ENCODE measurements around the gene FCN3. TPM values are rescaled to one million over a fixed set of nuclear protein-coding genes. Genes with fewer than 3 reads are reported as not detected.

Gene FCN3
- polyA plus RNA-seq, 5 donors, result 13.8 to 18.8 (median 17.4) TPM

- DNase-seq, result no peak
These were observed 6.4 kb upstream of the FCN3 start for GRCh38 chr1:27380766-27381733.

DNA sequence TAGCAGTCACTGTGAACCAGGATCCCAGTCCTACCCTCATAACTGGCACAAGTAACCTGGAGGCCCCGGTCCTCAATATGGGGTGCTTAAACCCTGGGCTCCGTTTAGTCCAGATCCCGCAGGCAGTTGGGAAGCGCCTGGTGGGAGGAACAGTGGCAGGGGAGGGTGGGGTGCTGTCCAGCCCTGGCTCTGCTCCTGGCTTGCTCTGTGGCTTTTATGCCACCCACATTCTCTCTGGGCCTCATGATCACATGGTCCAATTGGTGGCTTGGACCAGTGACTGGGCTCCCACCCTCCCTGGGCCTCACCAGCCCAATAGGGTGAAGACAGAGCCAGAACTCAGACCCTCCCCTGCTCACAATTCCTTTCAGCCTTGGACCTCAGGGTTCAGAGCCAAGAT, 5.6 kb upstream of the FCN3 start:
- DNase-seq, result no peak

DNA sequence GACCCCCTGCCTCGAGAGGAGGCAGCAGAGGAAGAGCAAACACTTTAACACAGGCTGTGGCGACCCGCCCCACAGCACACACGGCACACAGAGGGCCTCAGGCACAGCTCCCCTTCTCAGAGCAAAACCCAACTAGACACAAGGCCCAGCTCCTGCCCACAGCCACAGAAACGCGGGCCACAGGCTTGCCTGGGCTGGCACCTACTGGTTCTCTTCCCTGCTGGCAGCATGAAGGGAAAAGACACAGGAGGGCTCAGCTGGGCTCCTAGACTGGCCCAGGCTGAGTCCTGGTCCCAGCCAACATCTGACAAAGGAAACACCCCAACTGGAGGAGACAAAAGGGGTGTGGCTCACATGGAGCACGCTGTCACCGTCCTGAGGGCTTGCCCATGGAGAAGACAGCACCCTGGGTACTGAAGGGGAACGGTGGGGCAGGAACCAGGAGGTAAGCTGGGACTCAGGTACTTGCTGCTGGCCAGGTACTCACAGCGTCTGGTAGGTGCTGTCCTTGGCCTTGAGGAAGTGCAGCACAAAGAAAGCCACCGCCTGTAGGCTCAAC, 5.0 kb upstream of the FCN3 start:
- no peak for DNase-seq

DNA sequence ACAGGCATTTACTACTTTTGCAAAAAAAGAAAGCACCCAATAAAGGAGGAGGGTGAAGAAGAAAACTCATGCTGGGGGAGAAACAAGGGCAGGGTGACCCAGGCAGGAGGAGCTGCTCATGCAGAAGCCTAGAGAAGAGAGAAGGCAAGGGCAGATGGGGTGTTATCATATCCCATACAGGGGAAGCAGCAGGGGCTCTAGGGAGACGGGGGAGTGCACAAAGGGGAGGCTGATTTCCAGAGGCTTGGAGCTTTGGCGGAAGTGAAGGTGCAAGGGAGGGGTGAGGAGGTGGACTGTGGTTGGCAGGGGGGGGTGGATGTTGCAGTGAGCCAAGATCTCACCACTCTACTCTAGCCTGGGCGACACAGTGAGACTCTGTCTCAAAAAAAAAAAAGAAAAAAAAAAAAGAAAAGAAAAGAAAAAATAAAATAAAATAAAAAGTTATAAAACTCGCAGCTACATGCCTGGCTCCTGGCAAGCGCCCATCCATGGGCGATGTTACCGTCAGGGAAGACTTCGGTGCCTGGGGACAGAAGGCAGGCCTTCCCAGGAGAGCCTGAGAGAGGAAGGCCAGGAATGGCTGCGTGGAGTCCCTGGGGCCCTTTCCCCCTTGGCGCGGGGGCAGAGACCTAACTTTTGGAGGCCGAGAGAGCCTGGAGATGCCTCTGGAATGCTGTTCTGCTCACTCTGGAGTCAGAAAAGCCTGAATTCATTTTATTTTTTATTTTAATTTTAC, 3.3 kb upstream of the FCN3 start:
- no peak for DNase-seq

DNA sequence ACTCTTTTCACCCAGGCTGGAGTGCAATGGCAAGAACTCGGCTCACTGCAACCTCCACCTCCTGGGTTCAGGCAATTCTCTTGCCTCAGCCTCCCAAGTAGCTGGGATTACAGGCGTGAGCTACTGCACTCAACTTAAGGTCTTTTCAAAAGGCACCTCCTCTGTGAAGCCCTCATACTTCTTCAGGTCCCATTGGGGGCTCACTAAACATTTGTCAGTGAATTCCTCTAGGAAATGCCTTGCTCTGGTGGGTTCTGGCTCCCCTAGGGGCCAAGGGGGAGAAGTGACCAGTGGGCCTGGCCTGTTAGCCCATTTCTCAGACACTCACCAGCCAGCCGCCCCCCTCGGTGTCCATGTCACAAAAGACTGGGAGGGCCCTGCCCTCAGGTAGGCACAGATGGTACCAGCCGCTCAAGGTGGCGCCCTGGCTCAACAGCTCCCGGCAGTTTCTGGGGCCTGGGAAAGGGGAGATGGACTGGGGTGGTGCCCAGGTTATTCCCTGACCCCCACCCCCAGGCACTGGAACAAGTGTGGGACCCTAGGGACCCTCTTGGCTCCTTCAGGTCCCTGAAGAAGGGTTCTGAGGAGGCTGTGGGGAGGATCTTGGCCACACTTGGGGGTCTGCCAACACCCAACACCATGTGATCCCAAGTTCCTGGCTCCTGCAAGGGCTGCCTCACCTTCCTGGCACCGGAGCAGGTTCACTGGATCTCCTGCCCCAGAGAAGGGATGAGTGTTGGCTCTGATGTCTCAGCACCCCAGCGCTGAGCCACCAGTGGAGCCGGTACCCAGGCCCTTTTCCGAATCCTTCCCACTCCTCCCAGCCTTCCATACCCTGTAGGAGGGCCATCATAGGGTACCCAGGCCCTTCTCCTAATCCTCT, 1.6 kb downstream of the FCN3 start:
- no peak for DNase-seq

DNA sequence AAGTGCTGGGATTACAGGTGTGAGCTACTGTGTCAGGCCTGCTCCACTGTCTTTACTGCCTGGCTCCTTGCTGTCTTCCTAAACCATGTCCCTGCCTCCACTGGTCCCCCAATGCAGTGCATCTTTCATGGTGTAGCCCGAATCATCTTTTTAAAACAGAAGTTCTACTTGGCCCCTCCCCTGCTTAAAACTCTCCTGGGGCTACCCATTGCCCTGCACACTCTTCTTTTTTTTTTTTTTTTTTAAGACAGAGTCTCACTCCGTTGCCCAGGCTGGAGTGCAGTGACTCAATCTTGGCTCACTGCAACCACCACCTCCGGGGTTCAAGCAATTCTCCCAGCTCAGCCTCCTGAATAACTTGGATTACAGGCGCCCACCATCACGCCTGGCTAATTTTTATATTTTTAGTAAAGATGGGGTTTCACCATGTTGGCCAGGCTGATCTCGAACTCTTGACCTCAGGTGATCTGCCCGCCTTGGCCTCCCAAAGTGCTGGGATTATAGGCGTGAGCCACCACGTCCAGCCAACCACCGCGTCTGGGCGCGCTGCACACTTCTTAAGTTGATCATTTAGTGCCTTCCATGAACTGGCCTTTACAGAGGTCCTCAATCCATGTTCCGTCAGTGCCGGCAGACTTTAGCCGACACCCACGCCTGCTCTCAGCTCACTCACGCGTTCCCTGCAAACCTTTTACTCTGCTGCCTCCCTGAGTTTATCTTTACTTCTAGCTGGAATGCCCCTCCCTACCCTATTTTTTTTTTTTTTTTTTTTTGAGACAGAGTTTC, 2.4 kb downstream of the FCN3 start:
- DNase-seq, result no peak

- DNase-seq, result no peak
These were observed 5.6 kb downstream of the FCN3 start for GRCh38 chr1:27368869-27369582.

DNA sequence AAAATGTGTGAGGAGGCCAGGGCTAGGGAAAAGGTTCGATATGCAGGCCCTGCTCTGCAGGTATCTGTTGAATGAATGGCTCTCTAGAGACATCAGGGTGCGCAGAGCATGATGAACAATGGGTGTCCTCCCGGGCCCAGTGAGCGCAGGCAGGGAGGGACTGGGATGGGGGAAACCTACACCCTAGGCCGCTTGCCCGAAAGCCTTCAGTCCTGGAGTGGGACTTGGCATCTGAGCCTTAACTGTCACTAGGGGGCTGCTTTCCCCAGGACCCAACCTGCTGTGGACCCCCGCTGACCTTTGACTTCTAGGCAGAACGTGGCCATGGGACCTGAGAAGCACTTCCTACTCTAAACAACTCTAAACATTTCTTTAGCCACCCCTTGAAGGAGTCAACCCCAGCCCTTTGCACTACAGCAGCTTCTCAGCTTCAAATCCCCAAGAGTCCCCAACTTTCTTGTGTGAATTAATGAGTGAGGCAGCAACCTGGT, 7.4 kb downstream of the FCN3 start:
- no peak for DNase-seq

DNA sequence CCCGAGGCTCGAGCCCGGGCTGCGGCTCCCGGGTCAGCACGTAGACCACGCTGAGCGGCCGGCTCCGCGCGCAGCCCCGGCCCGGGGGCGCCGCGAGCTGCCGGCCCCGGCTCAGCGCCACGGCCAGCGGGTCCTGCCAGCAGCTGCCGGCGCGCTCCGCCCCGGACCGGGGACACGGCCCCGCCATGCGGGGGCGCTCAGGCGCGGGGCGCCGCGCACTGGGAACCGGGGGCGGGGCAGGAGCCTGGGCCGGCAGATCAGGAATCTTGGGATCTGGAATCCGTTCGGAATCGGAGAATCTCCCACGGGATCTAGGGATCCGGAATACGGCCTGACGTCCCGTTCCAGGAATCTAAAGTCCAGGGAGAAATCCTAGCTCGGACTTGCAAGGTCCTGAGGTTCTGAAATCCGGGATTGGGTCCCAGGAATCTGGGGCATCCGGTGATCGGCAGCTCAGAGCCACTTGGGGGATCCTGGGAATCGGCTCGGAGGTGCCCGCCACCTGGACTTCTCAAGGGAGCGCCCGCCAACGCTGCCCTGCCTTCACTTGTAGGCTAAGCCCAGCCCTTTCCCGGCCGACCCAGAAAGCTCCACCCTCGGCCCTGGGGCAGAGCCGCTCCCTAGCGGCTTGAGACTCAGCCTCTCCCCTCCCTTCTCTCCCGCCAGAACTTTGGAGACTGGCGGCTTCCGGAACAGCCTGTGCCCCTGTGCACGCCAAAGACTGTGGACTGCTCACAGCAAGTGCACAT, 8.0 kb downstream of the FCN3 start, which contains the start of gene MAP3K6:
MAP3K6 (minus strand) TSS at position 551 of the 749 bp plus-strand sequence; CDS start at position 187, 364 bp downstream.
- peak; percentile 62 to 64 for DNase-seq

- DNase-seq, result peak; percentile 81 to 82
These were observed 8.6 kb downstream of the FCN3 start for GRCh38 chr1:27366113-27366410.

GRCh38 chr1:27365372-27366112, 9.1 kb downstream of the FCN3 start:
- peak; percentile 86 to 90 for DNase-seq

- no peak for DNase-seq
These were observed 9.8 kb downstream of the FCN3 start for GRCh38 chr1:27364696-27365371.

DNA sequence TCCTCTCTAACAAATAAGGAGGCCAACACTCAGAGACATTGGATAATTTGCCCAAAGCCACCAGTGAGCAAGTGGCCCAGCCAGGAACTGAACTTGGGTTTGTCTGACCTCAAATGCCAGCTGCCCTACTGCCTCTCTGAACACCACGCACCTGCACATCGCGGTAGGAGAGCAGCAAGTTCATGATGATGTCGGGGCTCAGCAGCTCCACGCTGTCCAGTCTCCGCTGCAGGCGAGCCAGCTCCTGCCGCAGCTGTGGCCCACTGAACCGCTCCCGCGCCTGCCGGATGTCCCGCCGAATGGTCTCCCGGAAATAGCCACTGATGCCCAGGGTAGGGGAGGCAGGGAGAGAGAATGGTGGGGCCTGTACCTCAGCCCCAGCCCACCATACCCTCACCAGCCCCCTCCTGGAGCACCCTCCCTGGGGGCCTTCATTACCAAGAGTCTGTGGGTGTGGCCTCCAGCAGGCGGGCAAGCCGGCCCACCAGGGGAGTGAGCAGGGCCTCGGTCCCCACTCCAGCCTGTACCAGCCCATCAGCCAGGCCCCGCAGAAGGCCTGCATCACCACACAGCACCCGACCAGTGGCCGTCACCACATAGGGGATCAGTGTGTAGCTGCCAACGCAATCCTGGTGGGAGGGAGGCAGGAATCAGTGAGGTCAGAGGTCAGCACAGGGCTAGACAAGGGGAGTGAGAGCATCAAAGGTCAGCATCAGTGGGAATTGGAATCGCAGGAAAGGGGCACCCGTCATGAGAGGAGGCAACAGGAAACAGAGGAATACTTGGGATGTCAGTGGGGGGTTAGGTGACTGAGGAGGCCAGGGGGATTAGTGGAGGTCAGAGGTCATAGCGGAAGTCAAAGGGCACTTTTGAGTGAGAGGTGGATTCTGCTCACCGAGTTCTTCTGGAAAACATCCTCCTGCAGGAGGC, 10.6 kb downstream of the FCN3 start:
- DNase-seq, result no peak

DNA sequence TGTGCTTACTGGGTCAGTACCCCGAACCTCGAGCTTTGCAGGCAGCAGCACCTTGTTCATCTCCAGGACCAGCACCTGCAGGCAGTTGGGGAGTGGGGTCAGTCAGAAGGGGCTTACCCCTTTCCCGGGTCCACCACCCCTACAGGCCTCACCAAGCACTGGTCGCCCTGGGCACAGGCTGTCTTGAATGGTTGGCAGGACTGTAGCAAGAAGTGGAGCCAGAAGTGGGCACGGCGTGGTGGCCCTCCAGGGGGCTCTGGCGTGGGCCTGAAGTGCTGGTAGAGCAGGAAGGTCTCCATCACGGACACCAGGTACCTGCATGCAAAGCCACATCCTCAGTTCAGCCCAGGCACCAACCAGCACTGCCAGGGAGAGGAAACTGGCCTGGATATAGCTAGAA, 13.1 kb downstream of the FCN3 start:
- no peak for DNase-seq

DNA sequence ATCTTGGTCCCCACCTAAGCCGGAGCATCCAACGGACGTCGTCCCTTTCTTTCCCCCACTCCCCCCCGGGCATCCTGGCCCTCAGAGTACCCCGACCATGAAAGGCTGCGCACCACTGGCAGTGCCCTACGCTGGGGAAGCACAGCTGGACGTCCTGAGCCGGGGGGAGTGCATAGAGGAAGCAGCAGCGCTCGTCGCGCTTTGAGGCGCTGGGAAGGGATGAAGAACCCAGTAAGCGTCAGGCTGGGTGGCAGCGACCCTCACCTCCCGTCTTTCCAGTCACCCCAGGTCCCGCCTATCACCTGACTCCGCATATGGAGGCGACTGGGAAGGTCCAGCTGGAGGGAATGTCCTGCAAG, 13.6 kb downstream of the FCN3 start:
- DNase-seq, result no peak

- no peak for DNase-seq
These were observed 14.2 kb downstream of the FCN3 start for GRCh38 chr1:27360159-27361043.

All from right lung (tissue), 5 donors.